ENCODE measurements around the gene SLC4A3. TPM values are rescaled to one million over a fixed set of nuclear protein-coding genes. Genes with fewer than 3 reads are reported as not detected.

SLC4A3 gene
- total RNA-seq, 4 donors from 2014 or later, result 5.2 to 15.8 (median 8.6) TPM

GRCh38 chr2:219631904-219632759 lies 4.7 kb downstream of the SLC4A3 start:
- DNase-seq (ENCODE audit: low spot score) (peak; percentile 13), ATAC-seq (ENCODE audit: low FRiP score) (no peak)

DNA sequence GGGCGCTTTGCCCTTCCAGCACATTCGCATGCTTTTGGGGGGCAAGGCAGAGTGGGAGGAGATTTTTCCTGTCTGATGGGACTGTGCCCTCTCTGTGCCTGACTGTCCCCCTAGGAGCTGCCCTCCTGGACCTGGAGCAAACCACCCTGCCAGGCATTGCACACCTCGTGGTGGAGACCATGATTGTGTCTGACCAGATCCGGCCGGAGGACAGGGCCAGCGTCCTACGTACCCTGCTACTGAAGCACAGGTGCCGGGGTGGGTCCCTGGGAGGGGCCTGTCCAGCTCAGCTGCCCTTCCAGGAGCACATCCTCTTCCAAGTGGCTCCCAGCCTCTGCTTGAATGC lies 5.3 kb downstream of the SLC4A3 start:
- ATAC-seq (ENCODE audit: low FRiP score) (no peak), DNase-seq (ENCODE audit: low spot score) (peak; percentile 14)
- TF ChIP-seq, protein P1, sequence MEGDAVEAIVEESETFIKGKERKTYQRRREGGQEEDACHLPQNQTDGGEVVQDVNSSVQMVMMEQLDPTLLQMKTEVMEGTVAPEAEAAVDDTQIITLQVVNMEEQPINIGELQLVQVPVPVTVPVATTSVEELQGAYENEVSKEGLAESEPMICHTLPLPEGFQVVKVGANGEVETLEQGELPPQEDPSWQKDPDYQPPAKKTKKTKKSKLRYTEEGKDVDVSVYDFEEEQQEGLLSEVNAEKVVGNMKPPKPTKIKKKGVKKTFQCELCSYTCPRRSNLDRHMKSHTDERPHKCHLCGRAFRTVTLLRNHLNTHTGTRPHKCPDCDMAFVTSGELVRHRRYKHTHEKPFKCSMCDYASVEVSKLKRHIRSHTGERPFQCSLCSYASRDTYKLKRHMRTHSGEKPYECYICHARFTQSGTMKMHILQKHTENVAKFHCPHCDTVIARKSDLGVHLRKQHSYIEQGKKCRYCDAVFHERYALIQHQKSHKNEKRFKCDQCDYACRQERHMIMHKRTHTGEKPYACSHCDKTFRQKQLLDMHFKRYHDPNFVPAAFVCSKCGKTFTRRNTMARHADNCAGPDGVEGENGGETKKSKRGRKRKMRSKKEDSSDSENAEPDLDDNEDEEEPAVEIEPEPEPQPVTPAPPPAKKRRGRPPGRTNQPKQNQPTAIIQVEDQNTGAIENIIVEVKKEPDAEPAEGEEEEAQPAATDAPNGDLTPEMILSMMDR (IDR thresholded peaks at IDR 0.05), result no peak

More at GRCh38 chr2:219631904-219632759, 4.7 kb downstream of the SLC4A3 start:
- TF ChIP-seq, protein P1 (IDR thresholded peaks at IDR 0.05), result no peak

- DNase-seq (ENCODE audit: low spot score), result peak; percentile 16
- ATAC-seq (ENCODE audit: low FRiP score), result no peak
- TF ChIP-seq, protein P1 (IDR thresholded peaks at IDR 0.05), result no peak
These were observed 6.0 kb downstream of the SLC4A3 start for GRCh38 chr2:219633276-219634065.

GRCh38 chr2:219634171-219634940 lies 6.9 kb downstream of the SLC4A3 start:
- TF ChIP-seq, protein P1 (IDR thresholded peaks at IDR 0.05), result no peak
- ATAC-seq (ENCODE audit: low FRiP score), result no peak
- no peak for DNase-seq (ENCODE audit: low spot score)

DNA sequence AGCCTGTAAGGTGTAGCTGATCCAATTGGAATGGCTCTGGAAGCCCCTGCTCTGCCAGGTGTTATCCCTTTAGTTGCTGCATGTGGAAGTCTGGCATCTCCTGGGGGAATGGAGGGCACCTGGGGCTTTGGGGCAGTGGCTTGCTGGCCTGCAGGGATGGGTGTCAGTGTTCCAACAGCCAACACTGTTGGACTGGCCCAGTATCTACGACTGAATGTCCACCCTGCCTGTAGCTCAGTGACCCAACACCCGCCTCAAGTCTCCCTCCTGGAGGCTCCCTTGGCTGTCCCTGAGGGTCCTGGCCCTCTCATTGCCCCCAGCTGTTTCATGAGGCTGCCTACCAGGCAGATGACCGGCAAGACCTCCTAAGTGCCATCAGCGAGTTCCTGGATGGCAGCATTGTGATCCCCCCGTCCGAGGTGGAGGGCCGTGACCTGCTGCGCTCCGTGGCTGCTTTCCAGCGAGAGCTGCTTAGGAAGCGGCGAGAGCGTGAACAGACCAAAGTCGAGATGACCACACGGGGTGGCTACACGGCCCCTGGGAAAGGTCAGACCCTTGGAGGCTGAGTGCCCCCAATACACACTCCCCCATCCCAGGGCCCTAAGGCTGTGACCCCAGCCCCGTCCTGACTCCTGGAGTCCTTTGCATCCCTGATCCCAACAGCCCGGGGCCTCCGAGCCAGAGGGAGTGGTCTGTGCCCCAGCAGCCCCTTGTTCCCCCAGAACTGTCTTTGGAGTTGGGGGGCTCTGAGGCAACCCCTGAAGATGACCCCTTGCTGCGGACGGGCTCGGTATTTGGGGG lies 7.7 kb downstream of the SLC4A3 start:
- TF ChIP-seq, protein P1 (IDR thresholded peaks at IDR 0.05), result no peak
- DNase-seq (ENCODE audit: low spot score), result no peak
- ATAC-seq (ENCODE audit: low FRiP score), result no peak
